GM19240 (cell line): Measurements from ENCODE around the gene TTC3.

Source experiments
- DNase-seq: peaks from one replicate; pipeline ENCODE4 v3.0.0; 2011; ENCODE audit warnings: low spot score; ENCODE audit not compliant: insufficient read length

TTC3 gene

GRCh38 chr21:37245151-37245550 lies 172.1 kb downstream of the TTC3 start:
- DNase-seq = no peak

- DNase-seq = no peak
Observed at GRCh38 chr21:37248298-37248697, 175.2 kb downstream of the TTC3 start.

GRCh38 chr21:37249112-37249904 lies 176.3 kb downstream of the TTC3 start:
- DNase-seq = no peak

GRCh38 chr21:37251294-37251634 lies 178.2 kb downstream of the TTC3 start:
- DNase-seq = no peak
